DMS153 treated with DMSO at 0.1 percent for 48 hours (cell line): ENCODE results near the gene DDX25.

Experiments used
- DNase-seq: peaks from one replicate; lab custom pipeline; 2025; ENCODE audit not compliant: unreplicated experiment; lab: John Stamatoyannopoulos, UW

The DDX25 gene

DNA sequence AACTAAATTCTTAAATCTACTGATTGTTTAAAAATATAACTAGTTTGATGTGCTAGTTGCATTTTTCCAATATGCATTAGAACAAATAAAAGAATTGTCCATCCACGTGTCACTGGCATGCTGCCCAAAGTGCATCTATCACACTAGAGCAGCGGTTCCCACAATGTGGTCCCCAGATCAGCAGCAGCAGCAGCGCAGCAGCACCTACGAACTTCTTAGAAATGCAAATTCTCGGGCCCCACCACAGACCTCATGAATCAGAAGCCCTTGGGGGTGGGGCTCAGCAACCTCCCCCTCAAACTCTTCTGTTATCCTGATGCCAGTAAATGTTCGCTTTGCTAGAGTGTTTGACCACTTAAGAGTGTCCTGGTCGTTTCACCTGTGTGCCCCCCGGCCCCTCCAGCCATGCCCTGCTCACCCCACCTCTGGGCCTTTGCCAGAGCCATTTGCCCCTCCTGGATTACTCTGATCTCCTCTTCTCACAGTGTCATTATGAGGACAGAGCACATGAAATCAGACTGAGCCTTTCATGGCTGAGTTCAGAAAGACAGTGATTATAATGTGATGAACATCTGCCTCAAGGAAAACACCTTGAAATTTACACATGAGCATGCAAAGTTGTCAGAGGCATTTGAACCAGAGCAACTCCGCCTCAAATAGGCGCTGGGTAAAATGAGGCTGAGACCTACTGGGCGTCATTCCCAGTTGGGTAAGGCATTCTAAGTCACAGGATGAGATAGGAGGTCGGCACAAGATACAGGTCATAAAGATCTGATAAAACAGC, 28.9 kb downstream of the DDX25 start:
- no peak for DNase-seq

GRCh38 chr11:125934473-125934872, 30.2 kb downstream of the DDX25 start:
- DNase-seq, result no peak

DNA sequence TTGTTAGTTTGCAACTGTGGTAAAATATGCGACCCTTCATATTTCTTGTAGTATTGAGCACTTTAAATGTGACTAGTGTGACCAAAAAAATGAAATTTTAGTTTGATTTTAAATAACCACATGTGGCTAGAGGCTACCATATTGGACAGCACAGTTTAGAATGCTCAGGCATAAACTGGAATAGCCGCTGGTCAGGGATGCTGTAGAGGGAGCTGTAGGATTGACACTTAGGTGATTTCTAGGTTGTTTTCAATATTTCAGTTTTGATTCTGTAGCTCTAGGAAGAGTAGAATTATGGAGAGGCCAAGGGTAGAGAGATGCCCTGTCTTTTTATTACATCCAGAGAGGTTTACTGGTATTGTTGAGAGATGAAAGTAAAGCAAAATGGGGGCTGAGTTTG, 30.7 kb downstream of the DDX25 start:
- DNase-seq, result no peak

DNA sequence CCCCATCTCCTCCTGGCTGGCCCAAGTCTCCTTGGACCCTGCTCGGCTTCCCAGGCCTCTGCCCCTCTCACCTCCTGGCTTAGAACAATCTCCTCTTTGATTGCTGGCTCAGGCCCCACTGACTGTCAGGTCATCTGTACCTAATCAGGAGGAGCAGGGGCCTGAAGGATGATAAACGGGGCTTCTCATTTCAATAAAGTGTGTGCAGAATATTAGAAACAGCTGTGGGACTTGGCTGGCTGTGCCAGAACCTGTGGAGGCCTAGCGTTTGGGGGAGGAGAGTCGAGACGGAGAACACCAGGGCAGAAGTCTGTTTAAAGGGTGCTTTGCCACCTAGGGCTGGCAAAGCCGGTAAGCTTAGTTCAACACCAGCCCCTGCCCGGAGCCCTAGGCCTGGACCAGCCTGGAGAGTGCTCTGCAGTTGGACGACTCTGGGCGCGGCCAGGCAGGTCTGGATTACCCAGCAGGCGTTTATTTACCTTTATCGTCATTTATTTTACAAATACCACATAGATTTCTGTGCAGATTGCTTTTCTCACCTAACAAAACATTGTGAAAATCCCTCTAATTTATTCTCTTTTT, 31.4 kb downstream of the DDX25 start:
- DNase-seq, result no peak

GRCh38 chr11:125938418-125938817, 34.1 kb downstream of the DDX25 start:
- no peak for DNase-seq

DNA sequence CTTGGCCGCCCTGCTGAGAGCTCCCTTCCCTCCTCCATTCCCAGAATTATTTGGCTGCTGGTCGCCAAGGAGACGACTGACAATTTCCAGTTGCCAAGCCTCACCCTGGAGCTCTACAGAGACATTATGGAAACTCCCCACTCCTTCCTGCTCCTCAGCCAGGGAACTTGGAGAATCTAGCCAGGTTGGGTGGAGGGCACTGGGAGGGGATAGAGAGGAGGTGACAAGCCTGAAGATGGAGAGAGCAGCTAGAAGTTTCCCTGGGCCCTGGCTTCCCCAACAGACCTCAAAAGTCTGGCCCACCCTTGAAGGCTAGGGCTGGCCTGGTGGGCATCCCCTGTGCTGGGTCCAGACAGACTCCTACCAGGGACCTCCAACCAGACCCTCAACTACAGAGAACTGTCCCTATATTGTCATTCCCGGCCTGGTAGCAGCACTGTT, 34.8 kb downstream of the DDX25 start:
- DNase-seq, result no peak

GRCh38 chr11:125940145-125940544, 35.8 kb downstream of the DDX25 start:
- no peak for DNase-seq

DNA sequence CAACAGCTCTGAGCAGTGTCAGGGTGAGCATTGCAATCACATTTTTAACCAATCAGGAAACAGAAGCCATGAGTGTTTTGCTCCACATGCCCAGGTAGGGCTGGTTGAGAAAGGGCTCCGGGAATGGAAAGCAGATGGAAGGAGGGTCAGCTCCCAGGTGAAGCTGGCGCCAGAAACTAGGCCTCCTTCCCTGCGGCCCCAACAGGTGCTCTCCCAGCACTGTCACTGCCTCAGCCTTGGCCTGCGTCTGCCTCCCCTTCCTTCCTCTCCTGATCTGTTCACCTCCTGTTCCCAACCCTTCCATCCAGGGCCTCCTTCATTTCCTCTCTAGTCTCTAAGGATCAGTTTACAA, 36.9 kb downstream of the DDX25 start:
- DNase-seq, result no peak

DNA sequence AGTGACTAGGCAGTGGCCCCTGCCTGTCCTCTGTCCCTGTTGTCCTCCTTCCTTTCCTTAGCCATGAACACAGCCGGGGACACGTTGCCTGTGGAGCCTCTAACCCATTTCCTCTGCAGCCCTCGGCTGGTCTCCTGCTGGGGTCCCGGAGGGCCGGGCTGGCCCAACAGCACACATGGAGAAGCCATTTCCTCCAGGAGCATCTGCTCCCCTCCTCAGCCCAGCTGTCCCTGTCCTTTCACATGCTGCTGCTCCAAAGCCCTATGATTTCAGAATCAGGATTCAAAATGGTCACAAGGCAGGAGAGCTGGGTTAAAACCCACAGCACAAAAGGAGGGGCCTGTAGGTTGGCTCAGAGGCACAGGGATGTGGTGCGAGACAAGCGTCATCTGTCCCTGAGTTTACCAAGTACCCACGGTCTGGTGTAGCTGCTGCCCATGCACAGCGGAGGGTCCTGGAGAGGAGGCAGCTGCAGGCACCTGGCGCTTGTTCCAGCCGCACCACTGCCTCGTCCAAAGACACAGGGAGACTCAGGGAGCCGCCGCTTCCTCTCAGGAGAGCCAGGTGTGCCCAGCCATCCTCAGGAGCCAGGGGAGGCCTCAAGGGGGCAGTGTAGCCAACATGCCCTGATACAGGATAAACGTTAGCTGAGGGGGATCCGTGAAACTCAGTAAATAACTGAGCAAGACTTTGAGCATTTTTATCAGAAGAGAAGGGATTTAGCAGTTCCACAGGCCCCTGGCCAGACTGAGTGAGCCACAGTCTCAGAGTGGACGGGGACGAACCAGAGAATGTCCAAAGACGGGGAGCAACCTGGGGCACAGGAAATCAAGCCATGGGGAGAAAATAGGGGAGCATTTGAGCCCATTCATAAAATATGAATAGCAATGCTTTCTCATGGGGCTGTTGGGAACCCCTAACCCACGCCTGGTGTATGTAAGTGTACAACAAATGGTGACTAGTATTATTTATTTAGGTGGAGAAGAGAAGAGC, 37.6 kb downstream of the DDX25 start:
- peak; percentile 64 for DNase-seq

GRCh38 chr11:125942771-125943428, 38.6 kb downstream of the DDX25 start:
- no peak for DNase-seq

DNA sequence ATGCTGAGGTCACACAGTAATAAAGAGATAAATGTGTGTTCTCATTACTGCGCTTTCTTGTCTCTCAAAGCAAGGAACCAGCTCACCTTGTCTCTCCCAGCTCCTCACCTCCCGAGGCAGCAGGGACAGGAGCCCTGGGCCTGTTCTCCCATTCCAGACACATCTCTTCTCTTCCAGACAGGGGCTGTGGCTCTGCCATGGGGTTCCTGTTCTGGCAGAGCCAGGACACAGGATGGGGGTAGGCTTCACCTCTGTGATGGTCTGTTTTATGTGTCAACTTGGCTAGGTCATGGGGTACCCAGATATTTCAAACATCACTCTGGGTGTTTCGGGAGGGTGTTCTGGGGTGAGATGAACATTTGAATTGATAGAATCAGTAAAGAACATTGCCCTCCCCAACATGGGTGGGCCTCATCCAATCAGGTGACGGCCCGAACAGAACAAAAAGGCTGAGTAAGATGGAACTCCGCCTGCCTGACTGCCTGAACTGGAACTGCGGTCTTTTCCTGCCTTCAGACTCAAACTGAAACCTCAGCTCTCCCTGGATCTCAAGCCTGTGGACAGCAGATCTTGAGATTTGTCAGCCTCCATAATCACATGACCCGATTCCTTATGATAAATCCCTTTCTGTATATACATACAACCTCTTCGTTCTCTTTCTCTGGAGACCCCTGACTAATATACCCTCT, 39.5 kb downstream of the DDX25 start:
- DNase-seq, result no peak

GRCh38 chr11:125944350-125945010, 40.2 kb downstream of the DDX25 start:
- DNase-seq, result no peak

DNA sequence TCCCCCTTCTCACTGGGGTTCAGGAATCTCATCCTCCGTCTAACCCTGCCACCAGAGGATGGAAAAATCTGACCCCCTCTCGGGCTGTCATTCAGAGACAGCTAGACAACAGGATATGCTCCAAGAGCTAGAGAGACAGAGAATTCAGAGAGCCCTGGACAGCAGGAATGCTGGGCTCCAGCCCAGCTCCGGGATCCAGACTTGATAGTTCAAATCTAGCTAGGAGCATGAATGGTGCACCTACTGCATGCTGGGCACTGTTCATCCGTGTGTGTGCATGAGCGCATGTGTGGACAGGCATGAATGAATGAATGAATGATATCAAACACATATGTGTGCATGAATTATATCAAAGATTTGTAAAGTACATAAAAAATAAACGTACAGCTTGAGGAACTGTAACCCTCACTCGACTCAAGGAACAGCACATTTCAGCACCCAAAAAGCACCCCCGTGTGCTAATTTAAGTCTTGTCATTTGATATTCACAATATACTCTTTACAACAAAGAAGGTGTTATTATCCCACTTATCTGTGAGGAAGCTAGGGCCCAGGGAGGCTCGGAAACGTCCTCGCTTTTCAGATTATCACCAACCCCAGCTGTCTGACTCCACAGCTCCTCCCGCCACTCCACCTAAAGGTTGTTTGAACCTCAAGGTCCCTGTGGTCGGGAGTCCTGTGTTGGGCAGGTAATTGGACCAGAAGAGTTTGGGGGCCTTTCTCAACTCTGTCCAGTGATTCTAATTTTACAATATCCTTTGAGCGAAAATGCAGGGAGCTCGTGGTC, 40.9 kb downstream of the DDX25 start:
- no peak for DNase-seq

DNA sequence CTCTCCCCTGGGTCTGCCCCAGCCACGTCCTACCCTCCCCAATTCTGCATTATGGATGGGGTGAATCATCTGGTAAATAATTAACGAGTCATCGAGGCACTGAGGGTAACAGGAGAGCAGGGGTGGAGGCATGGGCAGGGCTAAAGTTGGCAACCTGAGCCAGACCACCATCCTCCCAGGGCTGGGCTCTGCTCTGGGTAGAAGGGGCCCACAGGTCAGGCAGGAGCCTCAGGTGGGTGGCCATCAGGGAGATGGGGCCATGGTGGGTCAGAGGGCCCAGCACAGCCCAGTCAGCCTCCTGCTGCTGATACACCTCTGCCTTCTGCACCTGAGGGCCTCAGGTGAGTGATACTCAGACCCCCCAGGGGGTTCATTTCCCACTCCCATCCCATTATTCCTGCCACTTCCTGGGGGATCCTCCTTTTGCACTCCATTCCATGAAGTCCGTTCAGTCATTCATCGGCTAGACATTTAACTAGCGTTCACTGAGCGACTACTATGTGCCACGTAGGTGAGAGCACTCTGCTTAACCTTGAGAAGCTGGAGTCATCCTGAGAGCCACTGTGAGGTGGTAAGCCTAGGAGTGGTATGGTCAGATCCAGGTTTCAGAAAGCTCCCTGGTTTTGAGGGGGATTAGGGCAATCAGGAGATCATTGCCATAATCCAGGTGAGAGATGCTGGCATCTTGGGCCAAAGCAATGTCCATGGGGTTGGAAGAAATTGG, 41.7 kb downstream of the DDX25 start, which contains the start of gene VSIG10L2:
TSS of gene VSIG10L2 (plus strand) at position 248 of the 724 bp plus-strand sequence. CDS start at position 260, 12 bp downstream.
- DNase-seq, result no peak

DNA sequence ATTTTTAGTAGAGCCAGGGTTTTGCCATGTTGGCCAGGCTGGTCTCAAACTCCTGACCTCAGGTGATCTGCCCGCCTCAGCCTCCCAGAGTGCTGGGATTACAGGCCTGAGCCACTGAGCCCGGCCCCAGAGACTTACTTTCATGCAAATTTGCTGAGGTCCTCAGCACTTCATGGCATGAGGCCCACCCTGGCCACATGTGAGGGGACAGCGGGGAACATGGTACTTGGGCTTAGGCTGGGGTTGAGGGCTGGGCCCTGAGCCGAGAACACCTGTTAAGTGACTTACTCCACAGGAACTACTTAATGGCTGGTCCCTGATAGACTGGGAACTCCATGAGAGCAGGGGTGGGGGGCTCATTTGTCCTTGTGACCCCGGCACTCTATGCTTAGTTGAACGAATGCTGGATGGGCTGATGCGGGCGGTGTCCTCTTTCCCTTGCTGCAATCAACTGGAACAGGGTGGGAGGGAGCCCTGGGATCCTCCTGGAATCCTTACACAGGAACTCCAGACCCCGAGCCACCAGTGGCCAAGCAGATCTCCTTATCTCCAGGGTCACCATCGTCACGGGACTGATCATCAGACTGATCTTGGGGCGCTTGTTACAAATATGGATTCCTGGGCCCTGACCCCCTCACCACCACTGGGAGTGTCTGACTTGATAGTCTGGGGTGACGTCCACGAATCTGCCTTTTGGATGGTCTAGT, 42.6 kb downstream of the DDX25 start:
- DNase-seq, result no peak

GRCh38 chr11:125947419-125948277, 43.3 kb downstream of the DDX25 start:
- DNase-seq, result no peak
